A549 (cell line): ENCODE data around the gene CREB5.

ENCODE experiments used
- CHD2 ChIP-seq: fragments of 150-350 bp; IDR thresholded peaks from 2 replicates; pipeline ENCODE4 v1.6.1; 2014; ENCODE audit warnings: low read length; ENCODE audit not compliant: partially characterized antibody
- ESRRA ChIP-seq: fragments of 150-350 bp; IDR thresholded peaks from 2 replicates; pipeline ENCODE4 v1.6.1; 2014; ENCODE audit warnings: mild to moderate bottlenecking, low read length, borderline replicate concordance
- HEYL ChIP-seq: fragments of 250-450 bp; sonication (Bioruptor Pico); IDR thresholded peaks from 2 replicates; pipeline ENCODE4 v1.8.0; 2021; ENCODE audit warnings: mild to moderate bottlenecking, moderate library complexity
- NPAS2 ChIP-seq: fragments of 250-450 bp; sonication (Bioruptor Pico); IDR thresholded peaks from 2 replicates; pipeline ENCODE4 v1.8.0; 2022; ENCODE audit warnings: mild to moderate bottlenecking, moderate library complexity, borderline replicate concordance
- POLR2A ChIP-seq: IDR thresholded peaks from 2 replicates; pipeline ENCODE4 v1.6.1; 2012; ENCODE audit warnings: mild to moderate bottlenecking, low read length
- RFX5 ChIP-seq: fragments of 450-650 bp; IDR thresholded peaks from 2 replicates; pipeline ENCODE4 v1.7.1; 2014; ENCODE audit warnings: antibody characterized with exemption, mild to moderate bottlenecking, moderate library complexity
- SREBF2 ChIP-seq: fragments of 450-650 bp; IDR thresholded peaks from 2 replicates; pipeline ENCODE4 v1.6.1; 2014; ENCODE audit warnings: mild to moderate bottlenecking, moderate library complexity
- ZNF302 ChIP-seq: fragments of 250-450 bp; sonication (Bioruptor Pico); IDR thresholded peaks from 2 replicates; pipeline ENCODE4 v1.9.0; 2021; ENCODE audit warnings: inconsistent platforms, mild to moderate bottlenecking, moderate library complexity
- TF ChIP-seq, protein P1 (sequence below): fragments of >200 bp; sonication (Bioruptor Twin); formaldehyde crosslinking; IDR thresholded peaks from 3 replicates; pipeline ENCODE4 v1.5.1; 2016
- TF ChIP-seq, protein P2 (sequence below): fragments of 150-350 bp; IDR thresholded peaks from 2 replicates; pipeline ENCODE4 v1.6.1; 2014; ENCODE audit warnings: low read depth, mild to moderate bottlenecking, low read length

- TF ChIP-seq ZNF302, result no peak
- no peak for TF ChIP-seq SREBF2
- TF ChIP-seq, protein P1, sequence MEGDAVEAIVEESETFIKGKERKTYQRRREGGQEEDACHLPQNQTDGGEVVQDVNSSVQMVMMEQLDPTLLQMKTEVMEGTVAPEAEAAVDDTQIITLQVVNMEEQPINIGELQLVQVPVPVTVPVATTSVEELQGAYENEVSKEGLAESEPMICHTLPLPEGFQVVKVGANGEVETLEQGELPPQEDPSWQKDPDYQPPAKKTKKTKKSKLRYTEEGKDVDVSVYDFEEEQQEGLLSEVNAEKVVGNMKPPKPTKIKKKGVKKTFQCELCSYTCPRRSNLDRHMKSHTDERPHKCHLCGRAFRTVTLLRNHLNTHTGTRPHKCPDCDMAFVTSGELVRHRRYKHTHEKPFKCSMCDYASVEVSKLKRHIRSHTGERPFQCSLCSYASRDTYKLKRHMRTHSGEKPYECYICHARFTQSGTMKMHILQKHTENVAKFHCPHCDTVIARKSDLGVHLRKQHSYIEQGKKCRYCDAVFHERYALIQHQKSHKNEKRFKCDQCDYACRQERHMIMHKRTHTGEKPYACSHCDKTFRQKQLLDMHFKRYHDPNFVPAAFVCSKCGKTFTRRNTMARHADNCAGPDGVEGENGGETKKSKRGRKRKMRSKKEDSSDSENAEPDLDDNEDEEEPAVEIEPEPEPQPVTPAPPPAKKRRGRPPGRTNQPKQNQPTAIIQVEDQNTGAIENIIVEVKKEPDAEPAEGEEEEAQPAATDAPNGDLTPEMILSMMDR, result no peak
- no peak for TF ChIP-seq CHD2
- no peak for TF ChIP-seq POLR2A
- TF ChIP-seq, protein P2, sequence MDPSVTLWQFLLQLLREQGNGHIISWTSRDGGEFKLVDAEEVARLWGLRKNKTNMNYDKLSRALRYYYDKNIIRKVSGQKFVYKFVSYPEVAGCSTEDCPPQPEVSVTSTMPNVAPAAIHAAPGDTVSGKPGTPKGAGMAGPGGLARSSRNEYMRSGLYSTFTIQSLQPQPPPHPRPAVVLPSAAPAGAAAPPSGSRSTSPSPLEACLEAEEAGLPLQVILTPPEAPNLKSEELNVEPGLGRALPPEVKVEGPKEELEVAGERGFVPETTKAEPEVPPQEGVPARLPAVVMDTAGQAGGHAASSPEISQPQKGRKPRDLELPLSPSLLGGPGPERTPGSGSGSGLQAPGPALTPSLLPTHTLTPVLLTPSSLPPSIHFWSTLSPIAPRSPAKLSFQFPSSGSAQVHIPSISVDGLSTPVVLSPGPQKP, result no peak
- no peak for TF ChIP-seq ESRRA
- no peak for TF ChIP-seq HEYL (CRISPR knock-in tag)
- no peak for TF ChIP-seq NPAS2 (CRISPR knock-in tag)
- TF ChIP-seq RFX5, result no peak
These were observed 432.8 kb downstream of the CREB5 start for GRCh38 chr7:28845106-28845505.
